OCI-M2 (cell line): ENCODE data around the gene CAVIN1.
A peak's percentile ranks its signal among the peaks of the same experiment; 100 is the strongest.
"Not testable (repeated sequence)": the region's sequence is repeated elsewhere in the genome, so short reads cannot be mapped to it uniquely, and the experiment has no call there.

Experiments used
- DNase-seq: peaks from one replicate; lab custom pipeline; 2025; ENCODE audit not compliant: unreplicated experiment; lab: John Stamatoyannopoulos, UW

The CAVIN1 gene

GRCh38 chr17:42406615-42407288, 16.3 kb downstream of the CAVIN1 start:
- peak; percentile 39 for DNase-seq

GRCh38 chr17:42405963-42406495, 17.0 kb downstream of the CAVIN1 start:
- no peak for DNase-seq

- no peak for DNase-seq
Observed at GRCh38 chr17:42405076-42405475, 18.0 kb downstream of the CAVIN1 start.

GRCh38 chr17:42404326-42405055, 18.6 kb downstream of the CAVIN1 start:
- no peak for DNase-seq

GRCh38 chr17:42403150-42403549, 19.9 kb downstream of the CAVIN1 start:
- DNase-seq = peak; percentile 10

GRCh38 chr17:42402117-42402516, 20.9 kb downstream of the CAVIN1 start:
- no peak for DNase-seq

GRCh38 chr17:42400844-42401375, 22.1 kb downstream of the CAVIN1 start:
- not testable (repeated sequence) for DNase-seq

- no peak for DNase-seq
Observed at GRCh38 chr17:42399948-42400843, 22.9 kb downstream of the CAVIN1 start.

GRCh38 chr17:42399121-42399520, 23.9 kb downstream of the CAVIN1 start:
- DNase-seq = no peak

- DNase-seq = not testable (repeated sequence)
Observed at GRCh38 chr17:42395601-42396000, 27.5 kb downstream of the CAVIN1 start.

- DNase-seq = no peak
Observed at GRCh38 chr17:42394838-42395237, 28.2 kb downstream of the CAVIN1 start.

GRCh38 chr17:42392692-42393415, 30.2 kb downstream of the CAVIN1 start:
- DNase-seq = no peak

GRCh38 chr17:42391439-42391838, 31.6 kb downstream of the CAVIN1 start:
- not testable (repeated sequence) for DNase-seq

GRCh38 chr17:42389899-42390298, 33.2 kb downstream of the CAVIN1 start:
- no peak for DNase-seq

GRCh38 chr17:42389135-42389417, 34.0 kb downstream of the CAVIN1 start:
- no peak for DNase-seq

GRCh38 chr17:42388381-42389134, 34.5 kb downstream of the CAVIN1 start, which contains the start of gene STAT3:
STAT3 (minus strand) TSS chr17:42388442; CDS start chr17:42348516, 39,926 bp downstream.
- peak; percentile 98 for DNase-seq

- no peak for DNase-seq
Observed at GRCh38 chr17:42387661-42388380, 35.2 kb downstream of the CAVIN1 start.

- no peak for DNase-seq
Observed at GRCh38 chr17:42386777-42387657, 36.0 kb downstream of the CAVIN1 start.
